Hepatocyte (in vitro differentiated cells): ENCODE results near the gene FAR2. TPM values are rescaled to one million over a fixed set of nuclear protein-coding genes. Genes with fewer than 3 reads are reported as not detected.

Source experiments
- DNase-seq: peaks from one replicate; pipeline ENCODE4 v3.0.0-alpha.2; 2016; ENCODE audit warnings: low spot score
- H2AFZ ChIP-seq: fragments of 200-600 bp; sonication (generic); 2 replicates; pipeline ENCODE4 v1.6.0; 2016; ENCODE audit warnings: antibody characterized with exemption, mild to moderate bottlenecking
- H3K27ac ChIP-seq: fragments of 200-600 bp; sonication (generic); 2 replicates; pipeline ENCODE4 v1.5.1; 2016; ENCODE audit warnings: mild to moderate bottlenecking
- H3K27me3 ChIP-seq: fragments of 200-600 bp; sonication (generic); 2 replicates; pipeline ENCODE4 v1.6.1; 2016
- H3K36me3 ChIP-seq: fragments of 200-600 bp; sonication (generic); replicated peaks from 2 replicates; pipeline ENCODE4 v1.5.1; 2016; ENCODE audit warnings: low read depth; ENCODE audit not compliant: insufficient read depth
- H3K4me1 ChIP-seq: fragments of 200-600 bp; sonication (generic); 2 replicates; pipeline ENCODE4 v1.5.1; 2016; ENCODE audit warnings: mild to moderate bottlenecking, moderate library complexity; ENCODE audit not compliant: insufficient read depth
- H3K4me2 ChIP-seq: fragments of 200-600 bp; sonication (generic); 2 replicates; pipeline ENCODE4 v1.6.0; 2016
- H3K4me3 ChIP-seq: fragments of 200-600 bp; sonication (generic); 2 replicates; pipeline ENCODE4 v1.5.1; 2016; ENCODE audit warnings: mild to moderate bottlenecking
- H3K79me2 ChIP-seq: fragments of 200-600 bp; sonication (generic); 2 replicates; pipeline ENCODE4 v1.6.0; 2017; ENCODE audit warnings: mild to moderate bottlenecking
- H3K9me2 ChIP-seq: fragments of 200-600 bp; sonication (generic); replicated peaks from 2 replicates; pipeline ENCODE4 v1.6.0; 2017; ENCODE audit warnings: mild to moderate bottlenecking; ENCODE audit not compliant: insufficient read depth
- H3K9me3 ChIP-seq: fragments of 200-600 bp; sonication (generic); 2 replicates; pipeline ENCODE4 v1.5.1; 2016; ENCODE audit warnings: low read depth, mild to moderate bottlenecking
- H4K20me1 ChIP-seq: fragments of 200-600 bp; sonication (generic); 2 replicates; pipeline ENCODE4 v1.6.0; 2016; ENCODE audit warnings: mild to moderate bottlenecking; ENCODE audit not compliant: insufficient read depth, poor library complexity, severe bottlenecking
- EZH2 ChIP-seq: fragments of 200-600 bp; sonication (generic); IDR thresholded peaks from 2 replicates; pipeline ENCODE4 v1.6.1; 2016; ENCODE audit warnings: antibody characterized with exemption, mild to moderate bottlenecking, borderline replicate concordance
- EZH2phosphoT487 ChIP-seq: fragments of 200-600 bp; sonication (generic); IDR thresholded peaks from one replicate; pipeline ENCODE4 v1.6.1; 2018; ENCODE audit warnings: antibody characterized with exemption, mild to moderate bottlenecking, low read depth, moderate library complexity; ENCODE audit not compliant: unreplicated experiment, severe bottlenecking
- WGBS: methylation state at CpG from one replicate; pipeline ENCODE4 v1.1.6; 2016; ENCODE audit warnings: low lambda C conversion rate; ENCODE audit errors: missing lambda C conversion rate; 5-methylcytosine and 5-hydroxymethylcytosine counted together
- polyA plus RNA-seq: library from polyadenylated mRNA; unstranded; fragments of >200 nt; fragmentation: Nextera tagmentation; extraction: Ambion mirVana; gene quantifications from 2 replicates; pipeline ENCODE4 v1.2.1, GENCODE V29; 2016
- total RNA-seq: library from RNA; depleted of rRNA; stranded (reverse); fragments of >200 nt; gene quantifications from 2 replicates; pipeline ENCODE4 v1.2.3, GENCODE V29; 2014
- TF ChIP-seq, protein P1 (sequence below): fragments of 200-600 bp; sonication (generic); IDR thresholded peaks from 2 replicates; pipeline ENCODE4 v1.5.1; 2016; ENCODE audit warnings: antibody characterized with exemption, mild to moderate bottlenecking; ENCODE audit not compliant: poor library complexity

Gene FAR2
- total and polyA plus RNA-seq, 2 experiments from 2014 or later, result 2.4 to 5.2 TPM

DNA sequence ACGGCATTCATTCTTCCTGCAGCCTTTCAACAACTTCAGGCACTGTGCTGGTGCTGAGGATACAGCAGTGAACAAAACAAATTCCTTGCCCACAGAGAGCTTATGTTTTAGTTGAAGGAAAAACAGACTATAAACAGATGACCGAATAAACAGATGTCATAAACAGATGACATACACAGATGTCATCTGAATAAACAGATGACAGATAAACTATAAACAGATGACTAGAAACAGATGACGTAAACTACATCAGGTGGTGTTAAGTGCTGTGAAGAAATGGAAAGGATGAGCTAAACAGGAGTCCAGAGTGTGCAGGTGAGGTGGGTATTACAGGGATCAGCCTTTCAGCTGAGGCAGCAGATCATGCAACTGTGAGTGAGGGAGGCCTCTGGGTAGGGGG is 80.9 kb downstream of the FAR2 start:
- TF ChIP-seq, protein P1, sequence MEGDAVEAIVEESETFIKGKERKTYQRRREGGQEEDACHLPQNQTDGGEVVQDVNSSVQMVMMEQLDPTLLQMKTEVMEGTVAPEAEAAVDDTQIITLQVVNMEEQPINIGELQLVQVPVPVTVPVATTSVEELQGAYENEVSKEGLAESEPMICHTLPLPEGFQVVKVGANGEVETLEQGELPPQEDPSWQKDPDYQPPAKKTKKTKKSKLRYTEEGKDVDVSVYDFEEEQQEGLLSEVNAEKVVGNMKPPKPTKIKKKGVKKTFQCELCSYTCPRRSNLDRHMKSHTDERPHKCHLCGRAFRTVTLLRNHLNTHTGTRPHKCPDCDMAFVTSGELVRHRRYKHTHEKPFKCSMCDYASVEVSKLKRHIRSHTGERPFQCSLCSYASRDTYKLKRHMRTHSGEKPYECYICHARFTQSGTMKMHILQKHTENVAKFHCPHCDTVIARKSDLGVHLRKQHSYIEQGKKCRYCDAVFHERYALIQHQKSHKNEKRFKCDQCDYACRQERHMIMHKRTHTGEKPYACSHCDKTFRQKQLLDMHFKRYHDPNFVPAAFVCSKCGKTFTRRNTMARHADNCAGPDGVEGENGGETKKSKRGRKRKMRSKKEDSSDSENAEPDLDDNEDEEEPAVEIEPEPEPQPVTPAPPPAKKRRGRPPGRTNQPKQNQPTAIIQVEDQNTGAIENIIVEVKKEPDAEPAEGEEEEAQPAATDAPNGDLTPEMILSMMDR, result no peak
- TF ChIP-seq EZH2, result no peak
- no peak for TF ChIP-seq EZH2phosphoT487
- H3K4me3 ChIP-seq, result no peak overlapping the region
- no peak for DNase-seq
- H3K4me1 ChIP-seq, result no peaks in the 10 kb centered on the region
- no peaks in the 10 kb centered on the region for H4K20me1 ChIP-seq
- H3K27me3 ChIP-seq, result no peaks in the 10 kb centered on the region
- no peaks in the 10 kb centered on the region for H3K9me3 ChIP-seq
- no peak overlapping the region for H3K27ac ChIP-seq
- WGBS, result 78% methylated on average over 3 of the region's 3 CpGs
- H3K9me2 ChIP-seq, result no peaks in the 10 kb centered on the region
- no peak overlapping the region for H3K4me2 ChIP-seq
- no peaks in the 10 kb centered on the region for H3K36me3 ChIP-seq
- no peak overlapping the region for H2AFZ ChIP-seq
- no peaks in the 10 kb centered on the region for H3K79me2 ChIP-seq

DNA sequence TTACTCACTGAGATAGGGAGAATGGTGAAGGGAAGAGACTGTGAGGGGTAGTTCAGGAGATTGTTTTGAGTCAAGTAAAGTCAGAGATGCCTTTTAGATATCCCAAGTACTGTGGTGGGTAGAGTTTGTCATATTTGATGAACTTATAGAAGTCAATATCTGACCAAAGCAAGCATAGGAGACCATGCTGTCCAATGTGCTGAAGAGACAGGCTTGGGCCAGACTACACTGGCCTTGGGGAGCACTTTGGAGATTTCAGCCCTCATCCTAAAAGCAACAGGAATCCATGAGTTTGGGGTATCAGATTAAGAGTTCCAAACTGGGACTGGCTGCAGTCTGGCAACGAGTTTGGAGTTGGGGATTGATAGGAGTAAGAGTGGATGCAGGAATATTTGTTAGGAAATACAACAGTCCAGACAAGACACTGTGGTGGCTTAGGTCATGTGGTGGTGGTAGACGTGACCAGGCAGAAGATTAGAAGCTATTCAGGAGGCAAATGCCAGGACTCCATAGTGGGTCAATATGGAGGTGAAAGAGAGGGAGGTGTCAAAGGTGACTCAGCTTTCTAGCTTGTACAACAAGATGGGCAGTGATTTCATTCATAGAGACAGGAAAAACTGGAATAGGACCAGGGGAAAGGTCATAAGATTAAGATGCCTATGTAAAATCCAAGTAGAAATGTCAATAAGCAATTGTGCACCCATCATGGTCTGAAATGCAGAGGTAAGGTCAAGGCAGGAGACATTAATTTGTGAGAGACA is 81.9 kb downstream of the FAR2 start:
- H3K9me3 ChIP-seq, result no peaks in the 10 kb centered on the region
- no peak for DNase-seq
- H4K20me1 ChIP-seq, result no peaks in the 10 kb centered on the region
- no peaks in the 10 kb centered on the region for H3K4me1 ChIP-seq
- H3K9me2 ChIP-seq, result no peaks in the 10 kb centered on the region
- no peak overlapping the region for H3K4me3 ChIP-seq
- no peaks in the 10 kb centered on the region for H3K79me2 ChIP-seq
- H3K4me2 ChIP-seq, result no peak overlapping the region
- no peak overlapping the region for H2AFZ ChIP-seq
- H3K27ac ChIP-seq, result no peak overlapping the region
- 80% methylated on average over 2 of the region's 2 CpGs for WGBS
- no peaks in the 10 kb centered on the region for H3K36me3 ChIP-seq
- no peak for TF ChIP-seq EZH2
- no peaks in the 10 kb centered on the region for H3K27me3 ChIP-seq

DNA sequence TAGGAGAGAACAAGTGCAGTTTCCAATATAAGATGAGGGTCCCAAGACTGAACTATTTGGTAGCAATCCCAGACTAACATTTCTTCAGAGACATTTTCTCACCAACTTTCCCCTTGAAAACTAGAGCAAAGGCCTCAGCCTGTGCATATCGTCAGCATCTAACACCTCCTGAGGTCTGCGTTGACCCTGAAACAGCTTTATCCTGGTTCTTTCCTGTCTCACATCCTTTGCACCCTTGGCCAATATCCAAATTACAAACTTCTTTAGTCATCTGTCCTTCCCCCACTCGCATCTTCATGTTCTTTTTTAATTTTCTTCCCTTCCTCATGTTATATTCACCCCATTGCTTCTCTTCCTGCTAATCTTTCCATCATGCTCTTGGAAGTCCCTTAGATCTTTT is 83.0 kb downstream of the FAR2 start:
- no peaks in the 10 kb centered on the region for H3K27me3 ChIP-seq
- no peaks in the 10 kb centered on the region for H3K9me2 ChIP-seq
- no peaks in the 10 kb centered on the region for H3K4me1 ChIP-seq
- no peaks in the 10 kb centered on the region for H3K9me3 ChIP-seq
- no peaks in the 10 kb centered on the region for H3K79me2 ChIP-seq
- TF ChIP-seq, protein P1, result no peak
- TF ChIP-seq EZH2 (no peak), EZH2phosphoT487 (no peak)
- no peak overlapping the region for H3K27ac ChIP-seq
- H2AFZ ChIP-seq, result no peak overlapping the region
- H4K20me1 ChIP-seq, result no peaks in the 10 kb centered on the region
- DNase-seq, result no peak
- H3K4me2 ChIP-seq, result no peak overlapping the region
- 90% methylated on average over 3 of the region's 3 CpGs for WGBS
- H3K36me3 ChIP-seq, result no peaks in the 10 kb centered on the region
- no peak overlapping the region for H3K4me3 ChIP-seq

DNA sequence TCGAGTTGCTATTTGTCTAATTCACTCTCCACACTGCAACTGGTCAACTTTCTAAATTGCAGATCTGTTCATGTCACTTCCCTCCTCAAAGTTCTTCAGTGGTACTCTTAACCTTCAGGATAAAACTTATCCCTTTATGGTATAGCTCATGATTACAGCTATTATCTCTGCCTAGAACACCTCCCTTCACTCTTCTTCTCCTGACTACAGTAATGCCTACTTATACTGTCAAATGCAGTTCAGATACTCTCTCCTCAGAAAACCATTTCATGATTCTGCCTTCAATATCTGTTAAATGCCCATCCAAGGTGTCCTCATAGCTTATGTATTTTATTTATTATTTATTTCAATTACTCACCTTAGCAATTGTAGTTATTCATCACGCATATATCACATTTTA is 85.5 kb downstream of the FAR2 start:
- no peak overlapping the region for H3K4me3 ChIP-seq
- H3K79me2 ChIP-seq, result no peaks in the 10 kb centered on the region
- no peak overlapping the region for H3K27ac ChIP-seq
- no peaks in the 10 kb centered on the region for H3K36me3 ChIP-seq
- H2AFZ ChIP-seq, result no peak overlapping the region
- 91% methylated on average over 2 of the region's 2 CpGs for WGBS
- H3K4me1 ChIP-seq, result no peaks in the 10 kb centered on the region
- no peaks in the 10 kb centered on the region for H4K20me1 ChIP-seq
- no peak for TF ChIP-seq EZH2phosphoT487
- TF ChIP-seq, protein P1, result no peak
- no peak for TF ChIP-seq EZH2
- no peak for DNase-seq
- H3K9me3 ChIP-seq, result no peaks in the 10 kb centered on the region
- no peak overlapping the region for H3K4me2 ChIP-seq
- H3K27me3 ChIP-seq, result no peaks in the 10 kb centered on the region
- no peaks in the 10 kb centered on the region for H3K9me2 ChIP-seq
